ENCODE data around the gene RXRA.
A peak's percentile ranks its signal among the peaks of the same experiment; 100 is the strongest.

The RXRA gene

GRCh38 chr9:134384811-134385479 is 58.7 kb downstream of the RXRA start:
- peak in 1 of 2 donors; percentile 5 for DNase-seq

GRCh38 chr9:134385915-134386314 is 59.7 kb downstream of the RXRA start:
- DNase-seq: no peak

- DNase-seq: no peak
Measured at GRCh38 chr9:134386951-134387831, 60.9 kb downstream of the RXRA start.

GRCh38 chr9:134388289-134388808 is 62.1 kb downstream of the RXRA start:
- no peak for DNase-seq

GRCh38 chr9:134388976-134389375 is 62.7 kb downstream of the RXRA start:
- DNase-seq: no peak

- DNase-seq: no peak
Measured at GRCh38 chr9:134389642-134390041, 63.4 kb downstream of the RXRA start.

- no peak for DNase-seq
Measured at GRCh38 chr9:134390537-134390936, 64.3 kb downstream of the RXRA start.

- no peak for DNase-seq
Measured at GRCh38 chr9:134390947-134391318, 64.7 kb downstream of the RXRA start.

- DNase-seq: no peak
Measured at GRCh38 chr9:134391319-134392231, 65.3 kb downstream of the RXRA start.

GRCh38 chr9:134392900-134393299 is 66.6 kb downstream of the RXRA start:
- no peak for DNase-seq

- no peak for DNase-seq
Measured at GRCh38 chr9:134393582-134394280, 67.5 kb downstream of the RXRA start.

- DNase-seq: no peak
Measured at GRCh38 chr9:134395002-134395517, 68.8 kb downstream of the RXRA start.

GRCh38 chr9:134395737-134396257 is 69.5 kb downstream of the RXRA start:
- DNase-seq: no peak

GRCh38 chr9:134396258-134396742 is 70.0 kb downstream of the RXRA start:
- DNase-seq: peak; percentile 20 to 47

- DNase-seq: peak in 1 of 2 donors; percentile 43
Measured at GRCh38 chr9:134396825-134397224, 70.6 kb downstream of the RXRA start.

- no peak for DNase-seq
Measured at GRCh38 chr9:134398756-134399155, 72.5 kb downstream of the RXRA start.

- DNase-seq: no peak
Measured at GRCh38 chr9:134399435-134400056, 73.3 kb downstream of the RXRA start.

- DNase-seq: no peak
Measured at GRCh38 chr9:134400283-134400682, 74.0 kb downstream of the RXRA start.

- DNase-seq: no peak
Measured at GRCh38 chr9:134401391-134401790, 75.1 kb downstream of the RXRA start.

GRCh38 chr9:134402182-134402581 is 75.9 kb downstream of the RXRA start:
- DNase-seq: no peak

- DNase-seq: no peak
Measured at GRCh38 chr9:134403292-134403681, 77.0 kb downstream of the RXRA start.
